Activated effector memory CD4-positive, alpha-beta T cell treated with Interleukin-2 at 50 U/mL for 16 hours (primary cell): ENCODE results near the gene TMEM174.

Experiments
- DNase-seq: peaks from one replicate; pipeline ENCODE4 v3.0.0-alpha.2; 2020

The TMEM174 gene

DNA sequence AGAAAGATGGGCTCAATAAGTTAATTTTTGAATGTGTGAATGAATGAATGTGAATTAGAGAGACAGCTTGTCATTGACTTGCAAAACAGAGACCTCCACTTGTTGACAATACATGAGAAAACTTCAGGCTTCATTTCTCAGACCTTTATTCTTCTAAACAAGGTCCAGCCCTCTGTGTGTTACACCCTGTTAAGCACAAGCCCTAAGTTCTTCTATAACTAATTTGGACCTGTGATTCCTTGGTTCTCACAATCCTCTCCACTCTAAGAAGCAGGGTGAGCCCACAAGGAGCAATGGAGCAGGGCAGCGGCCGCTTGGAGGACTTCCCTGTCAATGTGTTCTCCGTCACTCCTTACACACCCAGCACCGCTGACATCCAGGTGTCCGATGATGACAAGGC lies at the start of gene TMEM174:
Gene TMEM174 (plus strand): TSS at position 243 of the 400 bp plus-strand sequence. CDS start 51 bp downstream, at position 294.
- DNase-seq, result no peak

GRCh38 chr5:73125289-73125688 lies 47.7 kb upstream of the TMEM174 start:
- DNase-seq, result no peak

- no peak for DNase-seq
Observed at GRCh38 chr5:73126381-73126780, 46.6 kb upstream of the TMEM174 start.

GRCh38 chr5:73126957-73127356 lies 46.0 kb upstream of the TMEM174 start:
- DNase-seq, result no peak

DNA sequence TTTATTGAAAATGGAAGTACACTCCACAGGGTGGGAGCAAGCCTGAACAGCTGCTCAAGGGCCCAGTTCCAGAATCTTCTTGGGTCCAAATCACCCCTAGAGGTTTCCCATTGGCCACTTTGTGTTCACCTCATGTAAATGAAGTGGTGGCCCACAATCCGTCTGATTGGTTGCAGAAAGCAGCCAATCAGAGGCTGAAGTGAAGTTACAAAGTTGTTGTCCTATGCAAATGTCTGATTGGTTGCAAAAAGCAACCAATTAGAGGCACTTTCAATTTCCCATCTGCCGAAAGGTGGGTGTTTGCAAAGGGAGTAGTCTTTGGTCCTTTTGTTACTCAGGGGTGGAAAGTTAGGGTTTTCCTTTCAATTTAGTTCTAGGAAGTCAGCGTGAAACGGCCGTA lies 43.9 kb upstream of the TMEM174 start:
- DNase-seq, result no peak

GRCh38 chr5:73130811-73131210 lies 42.2 kb upstream of the TMEM174 start:
- no peak for DNase-seq

GRCh38 chr5:73131711-73132425 lies 41.1 kb upstream of the TMEM174 start:
- DNase-seq, result no peak

DNA sequence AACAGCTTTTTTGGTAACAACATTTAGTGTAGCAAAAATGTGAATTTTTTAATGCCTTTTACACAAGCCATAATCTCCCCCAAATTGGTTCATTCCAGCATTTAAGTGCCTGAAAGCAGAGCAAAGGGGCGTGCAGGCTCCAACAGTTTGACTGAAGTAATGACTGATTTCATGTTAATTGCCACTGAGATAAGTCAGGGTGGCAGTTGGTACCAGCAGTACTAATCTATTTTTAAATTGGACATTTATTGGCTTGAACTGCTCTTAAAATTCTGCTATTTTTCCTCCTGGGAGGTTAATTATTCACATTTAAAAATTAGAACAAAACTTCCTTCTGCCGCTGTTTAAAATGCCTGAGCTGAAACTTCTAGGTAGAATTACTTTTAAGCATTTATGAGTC lies 40.2 kb upstream of the TMEM174 start:
- DNase-seq, result no peak

DNA sequence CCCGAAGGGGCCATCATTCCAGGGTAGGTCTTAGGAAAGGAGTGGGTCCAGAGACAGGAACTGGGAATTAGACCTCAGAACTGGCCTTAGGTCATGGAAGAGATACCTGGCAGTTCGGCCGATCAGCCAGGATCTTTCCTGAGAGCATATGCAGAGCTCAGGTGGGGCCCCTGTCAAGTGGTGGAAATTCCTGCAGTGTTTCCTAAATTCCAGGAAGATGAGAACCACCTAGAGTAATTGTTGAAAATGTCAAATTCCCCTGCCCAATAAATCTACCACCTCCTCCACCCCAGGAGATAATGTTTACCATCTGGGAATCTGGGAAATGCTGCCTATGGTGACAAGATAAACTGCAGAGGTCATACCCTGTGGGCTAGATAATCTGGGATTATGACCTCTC lies 38.0 kb upstream of the TMEM174 start:
- no peak for DNase-seq

DNA sequence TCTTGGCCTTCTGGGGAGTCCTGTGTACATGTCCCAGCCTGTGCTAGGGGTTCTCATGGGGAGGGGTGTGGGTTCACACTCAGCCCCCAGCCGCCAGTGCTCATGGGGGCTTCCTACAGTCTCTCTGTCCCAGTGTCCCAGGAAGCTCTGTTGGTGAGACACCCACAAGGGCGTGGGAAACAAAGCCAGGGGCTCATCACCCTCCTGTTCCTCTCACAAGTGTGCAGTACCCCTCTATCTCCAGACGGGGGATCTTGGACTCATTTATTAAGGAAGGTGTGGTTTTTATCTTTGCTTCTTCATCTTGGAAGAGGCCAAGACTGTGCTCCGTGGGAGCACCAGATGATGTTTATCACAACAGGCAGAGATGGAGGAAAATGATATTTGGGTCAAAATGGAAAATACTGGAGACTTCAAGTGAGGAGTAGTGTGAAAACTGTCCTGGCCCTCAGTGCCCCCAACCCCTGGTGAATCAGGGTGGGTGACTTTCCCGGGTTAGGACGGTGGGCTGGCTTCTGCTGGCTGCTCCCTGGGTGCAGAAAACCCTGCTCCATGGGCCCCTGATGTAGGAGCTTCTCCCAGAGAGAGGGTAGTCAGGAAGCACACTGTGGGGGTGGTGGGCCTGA lies 37.5 kb upstream of the TMEM174 start:
- no peak for DNase-seq

DNA sequence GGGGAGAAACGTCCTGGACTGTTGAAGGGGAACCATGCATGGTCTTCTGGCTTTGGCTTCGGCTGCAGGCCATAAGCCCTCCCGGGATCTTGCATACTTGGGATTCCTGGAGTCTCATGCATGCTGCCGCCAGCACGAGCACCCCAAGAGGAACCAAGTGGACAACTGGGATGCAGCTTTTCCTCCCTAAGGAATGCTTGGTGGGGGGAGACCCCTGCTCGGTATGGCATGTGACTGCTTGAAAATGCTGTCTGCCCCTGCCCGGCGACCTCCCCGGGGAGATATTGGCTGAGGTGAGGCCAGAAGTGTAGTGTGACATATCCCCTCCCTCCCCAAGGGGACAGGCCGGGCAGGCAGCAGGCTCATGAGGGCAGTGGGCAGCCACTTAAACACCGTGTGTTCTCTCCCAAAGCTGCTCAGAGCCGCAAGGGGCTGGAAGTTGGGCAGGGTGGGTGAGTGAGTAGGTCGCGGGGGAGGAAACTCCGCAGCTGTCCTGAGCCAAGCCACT lies 36.9 kb upstream of the TMEM174 start:
- DNase-seq, result no peak

DNA sequence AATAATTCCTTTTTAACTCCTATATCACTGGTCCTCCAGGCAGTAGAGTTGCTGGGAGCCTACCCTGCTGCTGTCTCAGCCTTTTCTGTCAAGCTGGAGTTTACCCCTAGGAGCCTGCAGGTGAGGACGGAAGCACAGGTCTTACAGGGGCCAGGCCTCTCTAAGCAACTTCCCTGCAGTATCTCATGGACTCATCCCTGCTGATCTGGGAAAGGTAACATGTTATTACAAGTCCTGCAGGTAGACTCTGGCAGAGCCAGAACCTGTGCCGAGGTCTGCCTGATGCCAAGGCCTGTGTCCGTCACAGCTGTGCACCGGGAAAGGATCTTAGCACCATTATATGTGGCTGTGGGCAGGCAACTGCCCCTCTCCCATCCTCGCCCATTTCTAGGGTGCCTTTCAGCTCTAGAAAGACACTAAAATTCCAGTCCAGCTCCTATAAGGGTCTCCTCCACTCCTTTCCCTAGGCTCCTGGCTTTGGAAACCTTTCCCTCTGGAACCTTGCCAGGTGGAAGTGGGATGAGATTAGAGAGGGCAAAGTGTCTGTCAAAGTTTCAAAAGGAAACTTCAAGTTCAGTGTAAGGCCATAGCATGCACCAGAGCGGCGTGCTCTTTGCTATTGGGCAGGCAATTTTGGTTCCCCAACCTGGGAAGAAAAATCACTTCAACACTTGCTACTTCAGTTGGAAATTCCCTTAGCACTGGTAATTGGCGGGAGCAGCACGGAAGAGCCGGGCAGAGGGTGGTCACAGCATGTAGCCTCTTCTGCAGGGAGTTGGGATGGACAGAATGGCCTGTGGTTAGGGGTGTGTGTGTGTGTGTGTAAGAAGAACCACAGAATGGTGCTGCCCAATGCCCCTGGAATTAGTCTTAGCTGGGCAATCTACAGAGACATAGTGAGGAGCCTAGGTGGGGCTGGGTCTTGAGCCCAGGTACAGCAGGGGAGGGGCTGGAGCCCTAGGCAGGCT lies 35.1 kb upstream of the TMEM174 start:
- DNase-seq, result no peak

GRCh38 chr5:73139485-73139884 lies 33.5 kb upstream of the TMEM174 start:
- no peak for DNase-seq

DNA sequence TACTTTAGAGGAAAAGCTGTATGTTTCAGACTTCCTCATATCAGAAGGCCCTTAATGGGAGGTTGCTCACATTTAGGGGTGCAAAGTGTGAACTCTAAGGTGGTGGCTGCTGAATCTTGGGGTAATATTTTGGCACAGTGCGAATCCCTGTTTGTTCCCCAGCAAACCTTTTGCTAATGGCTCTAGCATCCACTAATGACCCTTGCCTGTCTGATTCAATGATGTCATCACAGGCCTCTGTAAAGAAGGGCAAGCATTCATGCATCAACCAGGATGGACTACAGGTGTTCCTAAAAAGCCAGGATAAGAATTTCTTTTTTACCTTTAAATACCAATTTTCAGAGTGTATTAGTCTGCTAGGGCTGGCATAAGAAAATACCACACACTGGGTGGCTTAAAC lies 32.2 kb upstream of the TMEM174 start:
- DNase-seq, result no peak

GRCh38 chr5:73142035-73142434 lies 31.0 kb upstream of the TMEM174 start:
- DNase-seq, result no peak

DNA sequence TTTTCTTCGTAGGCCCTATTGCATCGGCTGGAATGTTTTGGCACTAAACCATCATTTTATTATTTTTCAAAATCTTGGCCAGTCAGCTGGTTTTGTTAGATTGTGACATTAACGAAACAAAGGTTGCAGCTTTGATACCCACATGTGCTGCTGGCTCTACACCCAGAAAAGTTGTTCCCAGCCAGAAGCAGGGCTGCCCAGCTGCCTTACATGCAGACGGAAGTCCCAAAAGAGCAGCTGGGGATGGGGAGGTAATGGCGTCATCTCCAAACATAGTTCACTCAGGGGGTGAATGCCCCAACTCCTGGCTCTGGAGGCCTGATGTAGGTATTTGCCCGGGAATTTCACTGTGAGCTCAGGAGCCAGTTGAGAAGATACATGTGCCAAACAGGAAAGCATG lies 29.3 kb upstream of the TMEM174 start:
- DNase-seq, result no peak

DNA sequence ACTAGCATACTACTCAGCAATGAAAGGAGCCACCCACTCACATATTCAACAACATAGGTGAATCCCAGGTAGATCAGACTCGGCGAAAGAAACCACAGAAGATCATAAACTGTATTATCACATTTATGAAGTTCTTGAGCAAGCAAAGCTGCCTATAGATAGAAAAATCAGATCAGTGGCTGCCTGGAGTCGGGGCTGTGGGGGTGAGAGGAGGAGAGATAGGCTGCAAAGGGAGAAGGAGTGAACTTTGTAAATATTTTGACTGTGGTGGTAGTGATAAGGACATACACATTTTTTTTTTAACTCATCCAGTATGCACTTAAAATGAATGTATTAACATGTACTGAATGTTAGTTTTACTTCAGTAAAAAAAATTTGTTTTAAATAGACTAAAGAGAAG lies 23.5 kb upstream of the TMEM174 start:
- DNase-seq, result no peak

- DNase-seq, result no peak
Observed at GRCh38 chr5:73150876-73151275, 22.1 kb upstream of the TMEM174 start.

DNA sequence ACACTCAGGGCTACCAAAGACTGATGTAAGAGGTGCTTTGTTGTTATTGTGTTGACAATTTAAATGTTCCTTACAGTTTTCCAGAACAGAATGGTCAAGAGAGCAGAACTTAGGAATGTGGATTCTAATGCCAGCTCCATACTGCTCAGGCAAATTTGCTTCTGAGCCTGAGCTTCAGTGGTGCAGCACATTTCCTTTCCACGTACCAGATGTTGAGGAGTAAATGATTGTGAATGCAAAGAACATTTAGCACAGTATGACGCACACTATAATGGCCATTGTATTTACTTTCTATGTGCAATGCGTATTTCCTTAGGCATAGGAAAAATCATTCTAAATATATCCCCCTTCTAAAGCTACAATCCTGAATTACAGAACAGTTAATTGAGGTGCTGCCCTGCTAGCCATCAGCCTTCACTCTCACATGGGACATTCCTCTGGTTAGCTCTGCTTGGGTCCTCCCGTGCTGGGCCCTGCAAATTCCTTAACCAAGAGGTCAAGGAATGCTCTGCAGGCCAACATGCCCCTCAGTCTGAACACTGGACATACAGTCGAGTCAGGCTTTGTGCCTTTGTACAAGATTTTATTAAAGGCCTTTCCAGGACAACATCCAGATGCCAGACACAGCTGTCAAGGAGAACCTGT lies 21.1 kb upstream of the TMEM174 start:
- no peak for DNase-seq

- DNase-seq, result no peak
Observed at GRCh38 chr5:73152411-73153388, 20.3 kb upstream of the TMEM174 start.

DNA sequence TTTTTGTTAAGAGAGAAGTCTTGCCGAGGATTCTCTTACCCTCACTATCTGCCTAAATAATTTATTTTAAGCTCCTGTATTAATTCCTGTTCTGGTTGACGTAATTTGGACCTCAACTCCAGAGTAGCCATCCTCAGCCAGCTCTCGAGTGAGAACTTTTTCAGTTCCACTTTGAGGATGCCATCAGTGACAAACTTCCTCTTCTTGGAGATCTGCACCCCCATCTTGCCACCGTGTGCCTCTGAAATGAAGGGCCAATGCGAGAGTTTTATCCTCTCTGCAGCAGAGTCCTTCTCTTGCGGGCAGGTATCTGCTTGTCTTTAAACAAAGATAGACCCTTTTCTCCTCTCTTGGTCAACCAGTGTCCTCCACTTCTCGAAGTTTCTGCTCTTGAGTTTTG lies 19.5 kb upstream of the TMEM174 start:
- DNase-seq, result no peak
